K562 (cell line): ENCODE data around the gene BANP. TPM values are rescaled to one million over a fixed set of nuclear protein-coding genes. Genes with fewer than 3 reads are reported as not detected.

ENCODE experiments used
- BRD4 ChIP-seq: fragments of 200-600 bp; sonication (generic); IDR thresholded peaks from 2 replicates; pipeline ENCODE4 v1.6.1; 2017; ENCODE audit warnings: inconsistent platforms
- CAMTA2 ChIP-seq: fragments of 250-450 bp; sonication (Bioruptor Pico); conservative IDR thresholded peaks from 2 replicates; pipeline ENCODE4 v1.5.1; 2022
- CHD1 ChIP-seq: fragments of 200-600 bp; sonication (generic); IDR thresholded peaks from one replicate; pipeline ENCODE4 v1.6.1; 2012; ENCODE audit warnings: mild to moderate bottlenecking, moderate library complexity, low read length, inconsistent platforms
- KDM5B ChIP-seq: fragments of 200-600 bp; sonication (generic); IDR thresholded peaks from 2 replicates; pipeline ENCODE4 v1.6.1; 2012; ENCODE audit warnings: low read depth, mild to moderate bottlenecking, moderate library complexity, low read length, control low read depth, inconsistent platforms; ENCODE audit not compliant: insufficient replicate concordance
- PTBP1 ChIP-seq: fragments of 200-400 bp; formaldehyde crosslinking; IDR thresholded peaks from 2 replicates; pipeline ENCODE4 v1.6.1; 2017; ENCODE audit warnings: low read depth, low read length
- SMAD4 ChIP-seq: fragments of 250-450 bp; sonication (Bioruptor Pico); conservative IDR thresholded peaks from 2 replicates; pipeline ENCODE4 v1.8.0; 2021; ENCODE audit warnings: inconsistent platforms, mild to moderate bottlenecking, moderate library complexity
- SMARCE1 ChIP-seq: fragments of 450-650 bp; IDR thresholded peaks from 2 replicates; pipeline ENCODE4 v1.7.1; 2016; ENCODE audit warnings: mild to moderate bottlenecking
- ZZZ3 ChIP-seq: fragments of 450-650 bp; IDR thresholded peaks from 2 replicates; pipeline ENCODE4 v1.6.1; 2016; ENCODE audit warnings: antibody characterized with exemption, mild to moderate bottlenecking, moderate library complexity
- polyA plus RNA-seq, 8 experiments: library from polyadenylated mRNA; depleted of rRNA in 4 of 8; stranded (reverse) in 5 of 8; unstranded in 3 of 8; fragments of >200 nt; fragmentation: Nextera tagmentation in 2 of 8; fragmentation: Illumina TruSeq in 1 of 8; extraction: Ambion mirVana in 2 of 8; extraction: Trizol in 1 of 8; gene quantifications; 2 replicates each; pipeline versions ENCODE4 v1.2.1 to v1.2.3, GENCODE V29; 2011 to 2014; ENCODE audit warnings: inconsistent platforms in 1 of 8, missing spikeins in 1 of 8
- total RNA-seq, 7 experiments: library from RNA; depleted of rRNA in 6 of 7; stranded (reverse); fragments of >200 nt in 6 of 7; fragmentation: Illumina TruSeq in 2 of 7; extraction: Trizol in 2 of 7; gene quantifications; 2 replicates each; pipeline versions ENCODE4 v1.2.1 to v1.2.3, GENCODE V29; 2011 to 2021; ENCODE audit warnings: low replicate concordance in 1 of 7
- TF ChIP-seq, protein P1 (sequence below): fragments of 450-650 bp; formaldehyde crosslinking; IDR thresholded peaks from 2 replicates; pipeline ENCODE4 v1.4.0; 2022; ENCODE audit warnings: missing genetic modification characterization
- TF ChIP-seq, protein P2 (sequence below), 3 experiments: IDR thresholded peaks in 2 of 3; conservative IDR thresholded peaks in 1 of 3; 2 replicates each; pipeline ENCODE4 v1.5.1; 2011 to 2012; ENCODE audit warnings: low read length in 3 of 3, mild to moderate bottlenecking in 3 of 3, control low read depth in 2 of 3, improper control_type of control experiment in 1 of 3, inconsistent platforms in 1 of 3, low read depth in 1 of 3, mixed read lengths in 1 of 3, moderate library complexity in 1 of 3; ENCODE audit not compliant: insufficient read depth in 2 of 3

BANP gene
- total and polyA plus RNA-seq, 9 of the 15 experiments (the other 6 are each of a cell fraction or from before 2014, with no cell fraction given), result 4.6 to 22.1 (median 15.6) TPM

DNA sequence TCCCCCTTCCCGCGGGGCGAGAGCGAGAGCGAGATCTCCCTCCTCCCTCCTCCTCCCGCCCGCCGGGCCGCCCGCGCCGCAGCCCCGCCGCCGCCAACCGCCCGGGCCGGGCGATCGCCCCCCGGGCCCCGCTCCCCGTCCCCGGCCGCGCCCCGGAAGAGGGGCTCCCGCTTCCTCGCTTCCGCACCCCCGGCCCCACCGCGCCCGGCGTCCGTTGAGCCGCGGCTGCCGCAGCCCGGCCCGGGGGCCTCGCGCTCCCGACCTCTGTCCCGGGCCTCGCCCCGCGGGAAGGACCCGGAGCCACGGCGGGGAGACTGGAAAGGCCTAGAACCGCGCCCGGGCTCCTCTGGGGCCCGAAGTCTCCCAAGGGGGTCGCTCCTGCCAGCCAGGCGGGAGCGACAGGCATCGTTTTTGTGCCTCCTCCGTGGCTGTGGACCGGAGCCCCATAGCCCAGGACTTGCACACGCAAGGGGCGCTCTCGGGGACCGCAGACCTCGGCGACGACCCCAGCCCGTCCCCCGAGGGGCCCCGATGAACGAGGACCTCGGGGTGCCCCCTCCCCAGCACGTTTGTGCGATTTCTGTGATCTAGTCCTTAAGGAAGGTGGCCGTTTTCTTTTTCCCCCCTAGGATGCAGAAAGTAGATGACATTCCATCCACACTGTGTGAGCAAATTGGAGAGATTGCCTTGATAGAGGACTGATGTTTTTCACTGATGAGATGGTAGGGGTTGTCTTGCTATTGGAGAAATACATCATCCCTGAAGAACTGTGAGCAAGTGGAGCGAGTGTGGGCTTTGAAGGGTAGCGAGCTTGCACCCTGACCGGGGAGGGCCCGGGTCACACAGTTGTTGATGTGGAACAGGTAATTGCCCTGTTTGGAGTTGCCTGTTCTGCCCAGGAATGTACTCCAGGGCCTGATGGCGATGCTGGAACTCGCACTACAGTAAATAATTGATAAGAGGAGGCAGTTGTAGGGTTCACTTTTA, 611 bp downstream of the BANP start (continued):
- TF ChIP-seq, protein P1, sequence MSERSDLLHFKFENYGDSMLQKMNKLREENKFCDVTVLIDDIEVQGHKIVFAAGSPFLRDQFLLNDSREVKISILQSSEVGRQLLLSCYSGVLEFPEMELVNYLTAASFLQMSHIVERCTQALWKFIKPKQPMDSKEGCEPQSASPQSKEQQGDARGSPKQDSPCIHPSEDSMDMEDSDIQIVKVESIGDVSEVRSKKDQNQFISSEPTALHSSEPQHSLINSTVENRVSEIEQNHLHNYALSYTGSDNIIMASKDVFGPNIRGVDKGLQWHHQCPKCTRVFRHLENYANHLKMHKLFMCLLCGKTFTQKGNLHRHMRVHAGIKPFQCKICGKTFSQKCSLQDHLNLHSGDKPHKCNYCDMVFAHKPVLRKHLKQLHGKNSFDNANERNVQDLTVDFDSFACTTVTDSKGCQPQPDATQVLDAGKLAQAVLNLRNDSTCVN (CRISPR knock-in tag), result 0 out of 2 replicates have a peak, but pooled peaks have one; percentile 5
- TF ChIP-seq PTBP1 (no peak), CHD1 (peak; percentile 89), KDM5B (peak; percentile 15), BRD4 (0 out of 2 replicates have a peak, but pooled peaks have one; percentile 26), SMARCE1 (0 out of 2 replicates have a peak, but pooled peaks have one; percentile 31), ZZZ3 (no peak), SMAD4 (CRISPR knock-in tag) (0 out of 2 replicates have a peak, but pooled peaks have one; percentile 14), CAMTA2 (CRISPR knock-in tag) (0 out of 2 replicates have a peak, but pooled peaks have one; percentile 48)
- TF ChIP-seq, protein P2, sequence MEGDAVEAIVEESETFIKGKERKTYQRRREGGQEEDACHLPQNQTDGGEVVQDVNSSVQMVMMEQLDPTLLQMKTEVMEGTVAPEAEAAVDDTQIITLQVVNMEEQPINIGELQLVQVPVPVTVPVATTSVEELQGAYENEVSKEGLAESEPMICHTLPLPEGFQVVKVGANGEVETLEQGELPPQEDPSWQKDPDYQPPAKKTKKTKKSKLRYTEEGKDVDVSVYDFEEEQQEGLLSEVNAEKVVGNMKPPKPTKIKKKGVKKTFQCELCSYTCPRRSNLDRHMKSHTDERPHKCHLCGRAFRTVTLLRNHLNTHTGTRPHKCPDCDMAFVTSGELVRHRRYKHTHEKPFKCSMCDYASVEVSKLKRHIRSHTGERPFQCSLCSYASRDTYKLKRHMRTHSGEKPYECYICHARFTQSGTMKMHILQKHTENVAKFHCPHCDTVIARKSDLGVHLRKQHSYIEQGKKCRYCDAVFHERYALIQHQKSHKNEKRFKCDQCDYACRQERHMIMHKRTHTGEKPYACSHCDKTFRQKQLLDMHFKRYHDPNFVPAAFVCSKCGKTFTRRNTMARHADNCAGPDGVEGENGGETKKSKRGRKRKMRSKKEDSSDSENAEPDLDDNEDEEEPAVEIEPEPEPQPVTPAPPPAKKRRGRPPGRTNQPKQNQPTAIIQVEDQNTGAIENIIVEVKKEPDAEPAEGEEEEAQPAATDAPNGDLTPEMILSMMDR (IDR thresholded peaks at IDR 0.05 in 2 of 3, conservative IDR thresholded peaks at IDR 0.05 in 1 of 3; ENCODE audit: insufficient read depth in 2 of 3, low read depth in 1 of 3, low read length in 3 of 3), result peak in 2 of 3 experiments; percentile 6 to 23; a peak in 2 of 6 replicates
